ENCODE measurements around the gene ZNF474.

Gene ZNF474

DNA sequence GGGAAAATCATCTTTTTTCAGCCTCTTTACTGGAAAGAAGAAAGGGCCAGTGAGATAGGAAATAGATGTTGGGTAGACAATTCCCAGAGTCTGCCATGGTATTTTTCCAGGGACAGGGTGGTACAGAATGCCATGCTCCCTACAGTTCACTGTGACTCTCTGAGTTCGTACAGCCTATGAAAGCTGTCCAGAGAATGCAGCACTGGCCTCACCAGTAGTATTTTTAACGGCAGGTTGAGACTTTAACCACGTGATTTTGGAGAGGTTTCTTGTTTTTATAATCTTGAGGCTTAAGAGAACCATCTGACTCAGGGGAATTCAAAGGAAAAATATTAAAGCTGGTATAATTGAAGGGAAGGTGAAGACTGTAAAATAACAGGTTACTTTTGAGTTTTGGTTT, 10.1 kb upstream of the ZNF474 start:
- no peak for DNase-seq

DNA sequence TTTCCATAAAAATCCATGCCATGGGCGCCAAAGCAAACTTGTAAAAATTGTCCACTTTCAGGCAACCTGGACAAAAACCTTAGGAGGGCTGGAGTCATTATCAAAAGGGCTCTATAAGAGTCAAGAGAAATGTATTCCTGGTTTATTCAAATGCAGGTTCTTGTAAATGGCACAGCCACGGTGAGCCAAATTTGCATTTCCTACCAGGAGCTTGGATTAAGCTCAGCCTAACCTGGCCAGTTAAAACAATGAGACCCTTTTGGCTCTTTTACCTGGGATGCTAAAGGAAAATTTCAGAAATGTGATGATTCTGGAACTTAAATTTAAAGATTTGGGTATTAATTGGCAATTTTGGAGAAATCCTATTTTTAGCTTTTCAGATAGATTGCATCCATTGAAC, 8.9 kb upstream of the ZNF474 start:
- no peak for DNase-seq

DNA sequence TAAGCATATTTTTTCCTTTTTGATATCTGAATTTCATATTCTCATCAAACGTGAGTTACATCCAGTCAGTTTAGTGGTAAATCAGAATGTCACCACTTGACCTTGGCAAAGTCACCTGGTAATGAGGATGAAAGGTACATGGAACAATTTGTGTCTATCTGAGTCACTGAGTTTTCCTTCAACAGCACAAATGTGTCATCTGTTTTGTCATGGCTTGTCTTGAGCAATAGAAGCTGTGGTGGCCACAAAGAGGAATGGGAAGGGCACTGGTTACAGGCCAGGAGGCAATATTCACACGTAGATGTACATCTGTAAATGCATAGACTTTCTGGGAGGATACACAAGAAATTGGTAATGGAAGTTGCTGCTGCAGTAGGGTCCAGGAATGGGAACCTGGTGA, 8.4 kb upstream of the ZNF474 start:
- DNase-seq, result no peak

DNA sequence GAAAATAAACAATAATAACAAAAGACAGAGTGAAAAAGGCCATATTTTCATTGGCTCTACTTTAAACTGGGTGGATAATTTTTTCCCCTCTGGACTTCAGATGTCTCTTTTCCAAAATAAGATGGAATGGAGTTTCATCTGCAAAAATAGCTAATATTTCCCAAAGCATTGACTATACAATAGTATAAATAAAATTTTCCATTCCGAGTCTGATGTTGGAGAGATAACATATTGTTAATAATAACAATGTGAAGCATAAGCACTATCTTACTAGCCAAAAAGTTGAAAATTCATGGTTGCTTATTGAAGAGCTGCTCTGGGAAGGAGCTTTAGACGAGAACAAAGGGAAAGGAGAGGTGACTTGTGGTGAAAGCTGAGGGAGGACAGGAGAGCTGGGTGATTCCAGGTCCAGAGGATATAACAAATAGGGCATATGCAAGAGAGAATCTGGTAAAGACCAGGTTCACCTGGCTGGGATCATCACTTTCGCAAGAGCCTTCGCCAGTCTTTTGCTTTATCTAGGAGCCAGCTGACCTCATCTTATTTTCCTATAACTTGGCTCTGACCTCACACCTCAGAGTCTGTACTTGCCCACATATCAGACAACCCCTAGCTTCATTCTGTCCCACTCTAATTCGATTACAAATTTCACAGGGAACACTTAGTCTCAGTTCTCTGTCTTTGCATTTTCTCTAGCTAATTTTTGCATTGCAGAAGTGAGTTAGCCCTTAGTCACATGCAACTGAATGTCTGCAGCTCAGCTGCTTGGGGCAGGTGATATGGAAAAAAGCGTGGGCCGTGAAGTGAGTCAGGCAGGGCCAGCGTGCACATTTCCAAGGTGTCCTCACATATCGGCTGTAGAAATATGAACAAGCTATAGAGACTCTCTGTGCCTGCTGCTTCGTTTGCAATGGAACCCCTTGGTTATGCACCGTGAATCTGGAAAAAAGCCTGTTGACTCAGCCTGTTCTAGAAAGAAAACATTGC, 7.6 kb upstream of the ZNF474 start:
- DNase-seq, result no peak

DNA sequence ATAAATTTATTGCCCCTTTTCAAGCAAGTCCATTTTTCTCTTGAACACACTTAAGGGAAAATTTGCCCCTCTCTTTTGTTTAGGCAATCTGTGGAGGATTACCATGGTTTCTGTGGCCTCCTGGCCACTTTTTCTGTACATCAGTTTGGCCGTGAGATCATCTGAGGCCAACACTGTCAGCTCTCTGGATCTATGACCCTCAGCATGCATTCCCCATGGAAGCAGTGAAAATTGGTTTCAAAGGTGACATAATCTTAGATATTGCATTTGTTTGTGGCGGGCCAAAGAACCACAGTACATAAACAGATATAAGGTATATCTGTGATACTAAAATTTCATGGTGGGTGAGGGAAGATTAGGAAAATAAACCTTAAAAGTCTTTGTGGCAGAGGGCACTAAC, 4.6 kb upstream of the ZNF474 start:
- no peak for DNase-seq

DNA sequence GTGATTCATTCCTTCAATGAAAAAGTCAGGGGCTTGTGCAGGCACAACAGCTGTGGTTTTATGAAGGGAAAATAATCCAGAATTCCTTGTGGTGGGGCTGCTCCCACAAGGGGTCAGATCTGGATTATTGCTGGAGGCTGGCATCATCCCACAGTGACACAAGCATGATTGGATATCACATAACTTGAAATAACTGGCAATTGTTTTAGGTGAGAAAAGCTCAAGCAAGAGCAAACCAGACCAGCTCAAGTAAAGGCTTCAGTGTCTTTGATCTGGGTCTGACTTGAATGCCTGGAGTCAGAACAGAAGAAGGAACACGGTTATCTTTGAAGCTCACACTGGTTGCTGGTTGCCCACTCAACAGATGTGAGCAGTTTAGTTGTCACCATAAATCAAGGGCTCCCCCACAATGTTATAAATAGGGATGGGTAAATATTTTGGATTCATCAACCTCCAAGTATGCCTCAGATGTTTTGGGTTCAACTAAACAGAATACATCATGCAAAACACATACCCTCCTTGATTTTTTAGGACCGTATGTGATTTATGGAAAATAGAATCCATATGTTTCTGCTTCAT, 3.1 kb upstream of the ZNF474 start:
- peak; percentile 53 for DNase-seq

DNA sequence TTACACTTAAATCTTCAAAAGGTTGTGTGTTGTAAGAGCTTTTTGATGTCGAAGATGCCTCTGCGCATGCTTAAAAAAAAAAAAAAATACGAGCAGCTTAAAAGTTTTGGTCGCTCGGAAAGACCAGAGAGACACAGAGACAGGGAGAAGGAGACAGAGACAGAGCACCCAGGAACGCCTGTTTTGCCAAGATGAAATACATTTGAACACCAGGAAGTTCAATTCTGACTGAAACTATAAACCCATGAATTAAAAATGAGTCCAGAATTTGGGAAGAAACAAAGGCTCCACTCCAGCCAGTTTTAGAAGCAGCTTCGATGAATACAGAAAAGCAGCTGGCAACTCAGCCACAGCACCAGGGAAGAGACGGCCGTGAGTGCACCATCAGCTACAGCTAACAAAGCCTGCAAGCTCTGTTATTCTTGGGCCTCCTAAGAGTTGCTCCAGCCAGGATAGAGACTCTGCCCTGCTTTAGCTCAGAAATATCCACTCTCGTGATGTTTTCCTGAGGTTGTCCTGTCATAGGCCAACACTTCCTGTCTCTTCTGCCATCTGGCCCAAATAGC, 2.5 kb upstream of the ZNF474 start:
- peak; percentile 58 for DNase-seq

DNA sequence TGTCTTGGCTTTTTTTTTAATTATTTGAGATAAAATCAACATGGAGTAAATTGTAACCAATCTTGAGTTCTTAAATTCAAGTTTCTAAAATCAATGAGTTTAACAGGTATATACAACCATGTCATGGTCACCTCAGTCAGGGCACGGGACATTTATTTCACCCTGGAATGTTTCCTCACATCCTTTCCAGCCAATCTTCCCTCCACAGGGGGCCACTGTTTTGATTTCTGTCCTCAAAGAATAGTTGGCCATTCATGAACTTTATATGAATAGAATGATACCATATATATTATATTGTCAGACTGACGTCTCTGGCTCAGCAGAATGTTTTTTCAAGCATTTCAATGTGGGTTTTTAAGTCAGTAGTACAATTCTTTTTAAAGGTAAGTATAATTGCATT, 806 bp downstream of the ZNF474 start:
- DNase-seq, result no peak

DNA sequence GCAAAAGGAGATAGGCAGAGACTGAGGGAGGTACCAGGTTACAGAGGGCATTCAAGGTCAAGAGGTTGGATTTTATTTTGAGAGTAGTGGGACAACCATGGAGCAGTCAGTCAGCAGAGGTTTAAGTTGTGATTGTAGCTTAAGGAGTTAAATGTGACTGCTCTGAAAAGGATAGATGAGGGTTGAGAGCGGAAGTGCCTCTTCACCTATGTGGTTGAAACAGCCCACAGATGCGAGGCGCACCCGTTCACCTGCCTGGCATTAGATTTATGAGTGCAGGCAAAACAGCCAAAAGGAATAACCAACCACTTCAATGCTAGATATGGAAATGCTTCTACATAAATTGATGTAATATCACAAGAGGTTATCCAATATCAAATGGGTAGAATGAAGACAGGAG, 8.4 kb downstream of the ZNF474 start:
- DNase-seq, result no peak

DNA sequence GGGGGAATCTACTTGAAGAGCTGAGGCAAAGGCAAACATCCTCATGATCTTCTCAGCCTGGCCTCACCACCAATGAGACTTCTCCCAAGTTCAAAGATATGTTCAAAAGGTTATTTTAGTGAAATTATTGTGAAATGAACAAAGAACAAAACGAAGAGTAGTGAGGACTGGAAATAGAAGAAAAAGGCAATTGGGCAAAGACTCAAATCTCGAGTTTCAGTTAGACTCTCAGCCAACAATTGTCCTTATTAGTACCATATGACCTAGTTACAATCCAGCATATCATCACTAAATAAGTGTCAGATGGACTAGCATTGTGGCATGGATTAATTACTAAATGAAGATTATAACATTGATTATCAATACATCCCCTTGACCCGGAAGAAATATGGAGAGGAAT, 9.0 kb downstream of the ZNF474 start:
- no peak for DNase-seq

DNA sequence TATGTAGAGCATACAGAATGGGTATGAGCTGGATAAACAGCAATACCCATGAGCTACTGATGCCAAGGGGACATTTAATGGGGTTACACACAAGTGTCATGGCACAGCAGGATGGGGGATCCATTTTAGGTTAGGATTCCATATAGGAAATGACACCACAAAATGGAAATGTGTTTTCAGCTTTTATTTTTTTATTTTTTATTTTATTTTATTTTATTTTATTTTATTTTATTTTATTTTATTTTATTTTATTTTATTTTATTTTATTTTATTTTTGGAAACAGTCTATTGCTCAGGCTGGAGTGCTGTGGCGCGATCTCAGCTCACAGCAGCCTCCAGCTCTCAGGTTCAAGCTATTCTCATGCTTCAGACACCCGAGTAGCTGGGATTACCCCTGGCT, 11.6 kb downstream of the ZNF474 start:
- no peak for DNase-seq

DNA sequence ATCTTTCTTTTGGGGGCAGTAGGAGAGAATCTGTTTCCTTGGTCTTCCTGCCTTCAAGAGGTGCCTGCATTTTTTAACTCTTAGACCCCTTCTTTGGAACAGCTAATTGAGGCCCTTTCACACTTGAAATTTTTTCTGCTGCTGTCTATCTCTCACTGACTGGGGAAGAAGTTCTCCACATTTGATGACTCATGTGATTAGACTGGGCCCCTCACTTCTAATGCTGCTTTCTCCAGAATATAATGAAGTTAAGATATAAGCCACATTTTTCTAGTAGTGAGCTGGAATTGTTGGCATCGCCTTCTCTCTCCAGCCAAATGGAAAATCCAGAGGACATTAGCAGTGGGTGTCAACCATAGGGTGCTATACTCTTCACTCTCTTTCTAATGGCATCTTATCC, 12.4 kb downstream of the ZNF474 start:
- DNase-seq, result no peak

DNA sequence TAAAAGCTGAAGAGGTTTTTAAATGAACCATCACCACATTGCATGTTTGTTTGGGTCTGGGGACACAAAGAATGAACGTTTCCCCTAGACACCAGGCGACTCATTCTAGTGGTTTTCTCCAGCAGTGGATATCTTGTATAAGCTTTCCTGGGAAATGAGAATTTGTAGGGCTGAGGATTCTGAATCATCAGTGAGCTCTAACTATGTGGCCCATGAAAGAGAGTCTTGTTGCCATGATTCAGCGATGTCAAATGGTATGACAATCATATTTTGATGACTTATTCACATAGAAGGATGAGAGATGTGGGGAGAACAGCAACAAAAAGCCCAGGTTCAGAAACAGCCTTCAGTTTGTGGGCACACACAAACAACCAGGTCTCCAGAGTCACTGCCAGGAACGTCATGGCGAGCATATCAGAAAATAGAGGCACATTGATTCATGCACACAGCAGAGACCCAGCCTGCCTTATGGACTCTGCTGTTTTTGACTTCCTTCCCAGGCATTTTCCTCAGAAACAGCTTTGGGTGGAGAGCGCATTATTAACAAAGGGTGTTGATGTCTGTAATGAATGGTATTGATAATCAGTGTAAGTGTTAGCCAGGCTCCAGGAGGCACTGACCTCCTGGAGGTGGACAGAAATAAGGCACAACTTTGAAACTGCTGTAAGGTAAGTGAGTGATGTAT, 13.3 kb downstream of the ZNF474 start:
- DNase-seq, result no peak

DNA sequence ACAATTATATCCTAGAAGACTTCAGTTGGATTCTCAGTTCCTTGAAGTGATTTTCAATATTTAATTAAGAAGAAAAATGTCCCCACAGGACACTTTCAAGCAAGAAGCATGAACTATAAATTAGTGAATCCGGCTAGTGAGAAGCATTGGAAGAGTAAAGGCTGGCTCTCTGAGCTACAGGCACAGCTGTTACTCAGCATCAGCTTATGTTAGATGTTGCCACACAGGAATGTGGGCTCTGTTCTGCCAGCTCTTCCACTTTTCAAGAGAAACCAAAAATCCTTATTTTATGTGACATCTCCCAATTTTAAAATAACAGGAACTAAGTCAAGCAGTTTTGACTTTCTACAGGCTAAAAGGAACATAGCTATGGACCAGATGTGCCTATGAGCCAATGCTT, 14.9 kb downstream of the ZNF474 start:
- no peak for DNase-seq

DNA sequence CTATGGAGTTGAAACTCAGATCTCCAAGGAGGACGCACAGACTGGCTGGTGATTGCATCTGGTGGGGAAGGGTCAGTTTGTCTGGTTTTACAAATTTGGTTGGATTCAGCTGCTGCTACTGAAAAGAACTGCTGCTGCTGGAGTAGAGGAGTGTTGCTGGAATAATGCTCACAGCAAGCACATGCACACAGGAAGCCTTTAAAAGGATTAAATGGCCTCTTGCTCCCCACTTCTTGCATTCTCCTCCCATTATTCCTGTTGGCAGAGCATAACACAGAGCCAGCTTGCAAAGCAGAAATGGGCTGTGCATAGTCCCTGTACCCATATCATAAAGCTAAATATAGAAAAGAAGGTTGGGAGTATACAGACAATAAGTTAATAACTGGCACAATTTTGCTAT, 16.6 kb downstream of the ZNF474 start:
- DNase-seq, result no peak

DNA sequence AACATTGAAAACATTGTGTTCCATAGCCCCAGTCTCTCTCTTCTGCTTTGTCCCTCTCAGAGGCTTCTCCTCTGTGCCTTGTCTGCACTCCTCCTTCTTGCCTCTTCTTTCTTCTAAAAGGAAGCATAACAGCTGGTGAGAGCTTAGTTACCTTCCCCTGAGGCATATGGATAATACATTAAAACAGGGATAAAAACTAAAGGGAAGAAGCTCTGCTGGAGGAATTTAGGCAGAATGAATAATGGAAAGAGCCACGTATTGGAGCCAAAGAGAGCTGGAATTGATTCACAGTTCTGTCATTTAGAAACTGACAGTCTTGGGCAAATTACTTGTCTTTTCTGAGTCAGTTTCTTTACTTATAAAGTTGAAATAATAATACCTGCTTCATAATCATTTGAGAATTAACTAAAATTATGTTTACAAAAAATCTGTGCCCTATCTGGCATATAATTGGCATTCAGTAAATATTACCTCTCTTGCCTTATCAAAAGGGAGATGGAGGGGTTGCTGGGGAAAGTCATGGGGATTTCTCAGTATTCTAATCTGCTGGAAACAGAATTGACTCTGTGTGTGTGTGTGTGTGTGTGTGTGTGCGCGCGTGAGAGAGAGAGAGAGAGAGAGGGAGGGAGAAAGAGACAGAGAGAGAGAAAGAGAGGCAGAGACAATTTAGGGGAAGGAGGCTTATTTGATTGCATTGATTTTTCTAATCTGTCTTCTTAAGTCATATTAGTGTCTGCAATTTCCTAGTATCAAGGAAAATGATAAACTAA, 20.2 kb downstream of the ZNF474 start:
- no peak for DNase-seq

DNA sequence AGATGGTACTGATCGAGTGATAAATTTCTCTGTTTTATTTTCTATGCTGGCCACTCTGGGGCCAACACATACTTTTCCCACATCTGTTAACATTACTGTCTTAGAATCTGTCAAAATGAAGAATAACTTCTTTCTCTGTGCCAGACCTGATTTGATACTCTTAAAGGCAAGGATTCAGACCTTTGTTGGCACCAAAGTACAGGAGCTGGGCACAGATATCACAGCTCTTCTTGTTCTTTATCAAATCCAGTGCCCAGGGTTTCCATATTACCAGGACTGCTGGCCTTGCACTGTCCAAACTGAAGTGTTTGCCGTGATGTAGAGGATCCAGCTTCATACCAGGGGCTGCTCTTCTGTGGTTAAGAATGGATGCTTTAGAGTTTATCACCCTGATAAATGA, 20.9 kb downstream of the ZNF474 start:
- DNase-seq, result no peak

DNA sequence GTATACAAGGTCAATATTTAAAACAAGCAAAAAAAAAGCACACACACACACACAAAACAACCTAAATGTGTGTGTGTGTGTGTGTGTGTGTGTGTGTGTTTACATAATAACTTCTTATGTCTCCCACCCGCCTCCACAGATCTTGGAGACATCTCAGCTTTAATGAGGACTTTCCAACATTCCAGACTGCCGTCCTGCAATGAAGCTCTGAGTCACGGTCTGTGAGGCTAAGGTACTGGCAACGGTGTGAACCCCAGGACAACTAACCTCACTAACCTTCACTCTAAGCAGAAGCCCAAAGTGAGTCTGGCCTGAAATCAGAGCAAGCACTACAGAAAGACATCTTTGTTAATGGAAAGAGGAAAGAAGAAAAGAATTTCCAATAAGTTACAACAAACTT, 22.3 kb downstream of the ZNF474 start:
- no peak for DNase-seq

DNA sequence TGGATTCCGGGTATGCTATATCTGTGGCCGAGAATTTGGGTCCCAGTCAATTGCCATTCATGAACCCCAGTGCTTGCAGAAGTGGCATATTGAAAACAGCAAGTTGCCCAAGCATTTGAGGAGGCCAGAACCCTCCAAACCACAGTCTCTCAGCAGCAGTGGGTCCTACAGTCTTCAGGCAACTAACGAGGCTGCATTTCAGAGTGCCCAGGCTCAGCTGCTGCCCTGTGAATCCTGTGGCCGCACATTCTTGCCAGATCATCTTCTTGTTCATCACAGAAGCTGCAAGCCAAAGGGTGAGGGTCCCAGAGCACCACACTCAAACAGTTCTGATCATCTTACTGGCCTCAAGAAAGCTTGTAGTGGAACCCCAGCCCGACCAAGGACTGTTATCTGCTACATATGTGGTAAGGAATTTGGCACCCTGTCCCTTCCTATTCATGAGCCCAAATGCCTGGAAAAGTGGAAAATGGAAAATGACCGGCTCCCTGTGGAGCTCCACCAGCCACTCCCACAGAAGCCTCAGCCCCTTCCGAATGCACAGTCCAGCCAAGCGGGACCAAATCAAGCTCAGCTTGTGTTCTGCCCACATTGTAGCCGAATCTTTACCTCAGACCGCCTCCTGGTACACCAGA, 23.0 kb downstream of the ZNF474 start:
- no peak for DNase-seq

DNA sequence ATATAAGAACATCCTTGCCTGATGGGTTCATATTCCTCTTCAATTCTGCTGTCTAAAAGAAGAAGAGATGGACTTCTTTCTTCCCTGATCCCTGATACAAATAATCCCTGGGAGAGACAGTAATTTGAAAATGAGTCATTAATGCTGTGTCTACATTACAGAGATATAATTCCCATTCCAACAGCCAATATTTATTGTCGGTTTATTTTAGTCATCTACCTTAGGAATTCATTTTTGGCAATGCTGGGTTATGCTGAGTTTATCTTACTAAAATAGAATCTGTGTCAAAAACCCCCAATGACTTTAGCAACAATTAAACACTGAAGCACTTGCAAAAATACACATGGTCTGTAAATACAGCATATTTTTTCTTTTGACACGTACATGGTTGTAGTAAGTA, 23.9 kb downstream of the ZNF474 start:
- DNase-seq, result no peak

DNA sequence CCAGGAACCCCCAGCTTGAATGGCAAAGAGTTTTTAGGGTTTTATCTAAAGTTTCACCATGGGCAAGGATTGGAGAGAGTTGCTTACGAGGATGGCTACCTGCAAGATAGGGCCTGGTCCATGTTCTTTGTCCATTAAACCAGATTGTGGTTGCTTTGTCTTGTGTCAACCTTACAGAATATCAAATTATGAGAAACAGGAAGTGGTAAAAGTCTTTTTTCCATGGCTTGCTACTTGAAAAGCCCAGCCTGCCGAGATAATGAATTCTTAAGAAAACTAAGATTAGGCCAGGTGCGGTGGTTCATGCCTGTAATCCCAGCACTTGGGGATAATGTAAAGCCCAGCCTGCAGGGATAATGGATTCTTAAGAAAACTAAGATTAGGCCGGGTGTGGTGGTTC, 24.4 kb downstream of the ZNF474 start:
- no peak for DNase-seq

DNA sequence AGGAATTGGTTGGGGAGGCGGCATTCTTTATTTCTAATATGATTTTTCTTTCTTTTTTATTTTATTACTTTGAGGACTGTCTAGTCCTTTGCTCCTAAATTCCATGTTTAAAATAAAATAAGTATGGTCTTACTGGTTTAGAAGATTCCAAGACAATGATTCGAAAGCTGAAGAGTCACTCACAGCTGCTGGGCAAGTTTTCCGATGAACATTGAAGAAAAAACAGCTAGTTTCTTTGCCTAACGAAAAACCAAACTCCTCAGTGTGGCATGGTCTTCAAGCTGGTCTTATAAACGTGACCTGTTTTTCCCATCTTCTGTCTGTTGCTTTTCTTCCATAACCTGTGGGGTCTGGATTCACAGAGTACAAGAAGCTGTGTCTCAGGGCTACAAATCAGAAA, 25.1 kb downstream of the ZNF474 start:
- DNase-seq, result no peak
